Chondrocyte (in vitro differentiated cells): ENCODE measurements around the gene NDRG3. TPM values are rescaled to one million over a fixed set of nuclear protein-coding genes. Genes with fewer than 3 reads are reported as not detected.

Source experiments
- DNase-seq: peaks from one replicate; pipeline ENCODE4 v3.0.0; 2021; ENCODE audit warnings: mixed read lengths, low spot score
- H3K27ac Mint-ChIP-seq: one replicate; pipeline ENCODE4 v1.8.0; 2021; ENCODE audit warnings: mild to moderate bottlenecking, moderate library complexity, mixed read lengths; ENCODE audit not compliant: unreplicated experiment
- H3K27me3 Mint-ChIP-seq: 2 replicates; pipeline ENCODE4 v1.8.0; 2021; ENCODE audit warnings: low read depth, mixed read lengths
- H3K36me3 Mint-ChIP-seq: 2 replicates; pipeline ENCODE4 v1.8.0; 2021; ENCODE audit warnings: low read depth, mixed read lengths
- H3K4me1 Mint-ChIP-seq: 2 replicates; pipeline ENCODE4 v1.8.0; 2021; ENCODE audit warnings: low read depth, mild to moderate bottlenecking, mixed read lengths
- H3K4me3 Mint-ChIP-seq: one replicate; pipeline ENCODE4 v1.8.0; 2021; ENCODE audit warnings: mild to moderate bottlenecking, moderate library complexity, mixed read lengths; ENCODE audit not compliant: unreplicated experiment
- H3K9me3 Mint-ChIP-seq: 2 replicates; pipeline ENCODE4 v1.8.0; 2021; ENCODE audit warnings: low read depth, mixed read lengths
- total RNA-seq: library from RNA; stranded (reverse); gene quantifications from 3 replicates; pipeline ENCODE4 v1.2.1, GENCODE V29; 2021
- TF ChIP-seq, protein P1 (sequence below): fragments of 200-600 bp; sonication (generic); IDR thresholded peaks from 2 replicates; pipeline ENCODE4 v1.5.0; 2021; ENCODE audit warnings: antibody characterized with exemption, mild to moderate bottlenecking, moderate library complexity

The NDRG3 gene
- total RNA-seq, 1 donor from 2014 or later = 27.6 TPM

DNA sequence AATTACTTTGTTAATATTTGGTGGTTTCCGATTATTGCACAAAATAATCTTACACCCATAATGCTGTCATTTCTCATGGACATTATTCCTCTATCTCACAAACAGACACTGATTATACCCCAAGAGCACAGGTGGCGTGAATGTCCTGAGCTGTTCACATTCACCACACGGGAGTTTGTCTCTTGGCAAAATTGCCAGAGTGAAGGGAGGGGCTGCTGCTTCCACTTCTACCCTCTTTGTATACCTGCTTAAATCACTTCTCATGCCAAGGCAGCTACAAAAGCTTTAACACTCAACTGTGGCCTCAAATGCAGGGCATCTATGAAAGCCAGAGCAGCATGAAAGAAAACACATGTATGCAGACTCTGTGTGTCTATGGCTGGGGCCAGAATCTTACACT, 58.0 kb downstream of the NDRG3 start:
- H3K4me3 Mint-ChIP-seq = no peak overlapping the region
- H3K36me3 Mint-ChIP-seq = no peaks in the 10 kb centered on the region
- no peaks in the 10 kb centered on the region for H3K27me3 Mint-ChIP-seq
- no peaks in the 10 kb centered on the region for H3K9me3 Mint-ChIP-seq
- DNase-seq = no peak
- TF ChIP-seq, protein P1, sequence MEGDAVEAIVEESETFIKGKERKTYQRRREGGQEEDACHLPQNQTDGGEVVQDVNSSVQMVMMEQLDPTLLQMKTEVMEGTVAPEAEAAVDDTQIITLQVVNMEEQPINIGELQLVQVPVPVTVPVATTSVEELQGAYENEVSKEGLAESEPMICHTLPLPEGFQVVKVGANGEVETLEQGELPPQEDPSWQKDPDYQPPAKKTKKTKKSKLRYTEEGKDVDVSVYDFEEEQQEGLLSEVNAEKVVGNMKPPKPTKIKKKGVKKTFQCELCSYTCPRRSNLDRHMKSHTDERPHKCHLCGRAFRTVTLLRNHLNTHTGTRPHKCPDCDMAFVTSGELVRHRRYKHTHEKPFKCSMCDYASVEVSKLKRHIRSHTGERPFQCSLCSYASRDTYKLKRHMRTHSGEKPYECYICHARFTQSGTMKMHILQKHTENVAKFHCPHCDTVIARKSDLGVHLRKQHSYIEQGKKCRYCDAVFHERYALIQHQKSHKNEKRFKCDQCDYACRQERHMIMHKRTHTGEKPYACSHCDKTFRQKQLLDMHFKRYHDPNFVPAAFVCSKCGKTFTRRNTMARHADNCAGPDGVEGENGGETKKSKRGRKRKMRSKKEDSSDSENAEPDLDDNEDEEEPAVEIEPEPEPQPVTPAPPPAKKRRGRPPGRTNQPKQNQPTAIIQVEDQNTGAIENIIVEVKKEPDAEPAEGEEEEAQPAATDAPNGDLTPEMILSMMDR = no peak
- H3K27ac Mint-ChIP-seq = no peak overlapping the region
- no peaks in the 10 kb centered on the region for H3K4me1 Mint-ChIP-seq

DNA sequence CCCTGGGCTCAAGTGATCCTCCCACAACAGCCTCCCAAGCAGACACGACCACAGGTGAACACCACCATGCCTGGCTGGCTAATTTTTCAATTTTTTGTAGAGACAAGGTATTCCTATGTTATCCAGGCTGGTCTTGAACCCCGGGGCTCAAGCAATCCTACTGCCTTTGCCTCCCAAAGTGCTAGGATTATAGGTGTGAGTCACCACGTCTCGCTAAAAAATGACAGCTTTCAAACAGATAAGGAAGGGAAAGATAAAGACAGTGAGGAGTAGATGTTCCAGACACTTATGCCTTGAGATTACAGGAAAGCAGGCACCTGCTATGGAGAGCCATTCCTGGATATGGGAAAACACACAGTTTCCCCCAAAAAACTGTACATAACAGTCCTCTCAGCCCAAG, 58.9 kb downstream of the NDRG3 start:
- no peaks in the 10 kb centered on the region for H3K9me3 Mint-ChIP-seq
- DNase-seq = no peak
- no peak overlapping the region for H3K4me3 Mint-ChIP-seq
- TF ChIP-seq, protein P1 = no peak
- H3K27me3 Mint-ChIP-seq = no peaks in the 10 kb centered on the region
- no peaks in the 10 kb centered on the region for H3K36me3 Mint-ChIP-seq
- H3K4me1 Mint-ChIP-seq = no peaks in the 10 kb centered on the region
- H3K27ac Mint-ChIP-seq = no peak overlapping the region

DNA sequence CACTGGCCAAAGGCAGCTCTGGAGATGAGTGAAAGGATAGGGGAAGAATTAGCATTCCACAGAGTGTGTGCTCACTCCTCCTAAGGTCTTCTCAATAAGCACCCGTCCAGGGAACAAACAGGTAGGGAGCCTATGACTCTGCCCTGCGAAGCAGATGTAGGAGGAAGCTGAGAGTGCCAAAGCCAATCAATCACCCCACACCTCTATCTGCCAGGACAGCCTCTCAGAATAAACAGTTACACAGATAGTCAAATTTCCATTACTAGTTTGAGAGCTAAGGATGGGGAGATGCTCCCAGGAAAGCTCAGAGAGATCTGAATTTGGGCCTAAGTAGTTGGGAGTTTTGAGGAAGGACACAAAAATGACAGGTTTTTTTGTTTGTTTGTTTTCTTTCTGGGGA, 59.4 kb downstream of the NDRG3 start:
- no peak overlapping the region for H3K4me3 Mint-ChIP-seq
- H3K9me3 Mint-ChIP-seq = no peaks in the 10 kb centered on the region
- no peaks in the 10 kb centered on the region for H3K27me3 Mint-ChIP-seq
- no peaks in the 10 kb centered on the region for H3K36me3 Mint-ChIP-seq
- H3K4me1 Mint-ChIP-seq = no peaks in the 10 kb centered on the region
- DNase-seq = no peak
- no peak overlapping the region for H3K27ac Mint-ChIP-seq
- TF ChIP-seq, protein P1 = no peak

DNA sequence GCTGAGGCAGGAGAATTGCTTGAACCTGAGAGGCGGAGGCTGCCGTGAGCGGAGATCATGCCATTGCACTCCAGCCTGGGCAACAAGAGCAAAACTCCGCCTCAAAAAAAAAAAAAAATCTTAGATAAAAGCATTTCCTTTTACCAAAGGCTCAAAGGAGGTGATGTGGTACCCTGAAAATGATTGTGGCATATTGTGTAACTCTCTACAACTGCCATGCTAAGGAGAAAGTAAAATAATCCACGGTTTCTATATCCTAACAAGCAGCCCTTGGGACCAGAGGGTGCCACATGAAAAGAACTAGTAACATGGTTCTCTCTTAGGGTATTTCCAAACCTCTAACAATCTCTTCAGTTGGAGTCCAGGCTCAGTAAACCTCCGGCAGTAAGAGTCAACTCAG, 61.1 kb downstream of the NDRG3 start:
- no peak overlapping the region for H3K4me3 Mint-ChIP-seq
- peaks cover 6% of the 10 kb centered on the region for H3K36me3 Mint-ChIP-seq
- H3K27me3 Mint-ChIP-seq = no peaks in the 10 kb centered on the region

DNA sequence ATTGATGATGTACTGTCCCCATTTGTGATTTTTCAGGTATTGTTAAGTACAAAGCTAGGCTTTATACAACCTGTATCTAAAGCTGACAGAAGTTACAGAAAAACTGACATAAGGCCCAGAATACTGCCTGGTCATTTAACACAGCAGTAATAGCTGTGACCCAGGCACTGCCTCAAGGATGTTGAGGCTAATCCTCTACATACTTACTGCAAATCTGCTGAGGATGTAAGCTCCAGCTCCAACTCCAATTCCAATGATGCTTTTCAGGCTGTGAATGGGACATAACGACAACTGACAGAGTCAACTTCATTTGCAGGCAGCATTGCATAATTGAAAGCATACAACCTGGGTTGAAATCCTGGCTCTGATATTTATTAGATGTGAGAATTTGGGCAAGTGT, 63.6 kb downstream of the NDRG3 start:
- no peak overlapping the region for H3K4me3 Mint-ChIP-seq
- TF ChIP-seq, protein P1 = no peak
- peaks cover 6% of the 10 kb centered on the region for H3K36me3 Mint-ChIP-seq
- H3K27me3 Mint-ChIP-seq = no peaks in the 10 kb centered on the region
- peaks cover 9% of the 10 kb centered on the region for H3K4me1 Mint-ChIP-seq
- H3K27ac Mint-ChIP-seq = no peak overlapping the region
- no peaks in the 10 kb centered on the region for H3K9me3 Mint-ChIP-seq
- no peak for DNase-seq

More for the DNA sequence above, 61.1 kb downstream of the NDRG3 start:
- DNase-seq = no peak
- Mint-ChIP-seq H3K27ac (no peak overlapping the region), H3K4me1 (no peaks in the 10 kb centered on the region), H3K9me3 (no peaks in the 10 kb centered on the region)
- TF ChIP-seq, protein P1 = no peak
